HepG2 (cell line): ENCODE results near the gene TYW1B. TPM values are rescaled to one million over a fixed set of nuclear protein-coding genes. Genes with fewer than 3 reads are reported as not detected.
"Not testable (repeated sequence)": the region's sequence is repeated elsewhere in the genome, so short reads cannot be mapped to it uniquely, and the experiment has no call there.

Source experiments
- ATAC-seq: fragments of 200-7000 bp; cut with Tn5 transposase; 3 replicates; pipeline ENCODE4 v1.9.1; 2020; ENCODE audit warnings: mild to moderate bottlenecking, moderate library complexity
- BruUV-seq: library from RNA; stranded (reverse); fragments of 400-500 nt; replicated peaks from 2 replicates; lab custom pipeline; 2021; lab: Mats Ljungman, UMichigan
- CTCF ChIA-PET: fragments of 300-600 bp; formaldehyde crosslinking; extraction: SDS; loops from one replicate; lab custom pipeline; 2021; ENCODE audit warnings: low total read pairs, inconsistent platforms, low intra/inter-chr PET ratio; lab: Yijun Ruan, JAX
- POLR2A ChIA-PET: fragments of 350-600 bp; sonication (Branson Sonifier 250); formaldehyde crosslinking; loops from one replicate; lab custom pipeline; 2020; ENCODE audit warnings: antibody characterized with exemption, inconsistent platforms; lab: Yijun Ruan, JAX
- DNase-seq: peaks from one replicate; pipeline ENCODE4 v3.0.0-alpha.2; 2015; ENCODE audit warnings: low spot score
- FAIRE-seq: peaks from 3 replicates; lab custom pipeline; 2011; peaks lifted over from hg19 to GRCh38; lab: Jason Lieb, UNC
- H2AFZ ChIP-seq: one replicate; pipeline ENCODE4 v1.6.1; 2011; ENCODE audit warnings: low read length, inconsistent platforms
- H3K27ac ChIP-seq: fragments of 300-600 bp; 3 replicates; pipeline ENCODE4 v1.8.0; 2011; ENCODE audit warnings: mixed run types, mild to moderate bottlenecking, mixed read lengths, low read length, inconsistent platforms; ENCODE audit not compliant: insufficient read depth; ENCODE audit errors: extremely low read length
- H3K27me3 ChIP-seq, 2 experiments: fragments of 200-600 bp in 1 of 2; 2 replicates in 1 of 2; 3 replicates in 1 of 2; pipeline versions ENCODE4 v1.6.0 to v1.8.0; 2011; ENCODE audit warnings: low read length in 2 of 2, mild to moderate bottlenecking in 2 of 2, moderate library complexity in 2 of 2, inconsistent platforms in 1 of 2; ENCODE audit not compliant: insufficient read depth in 2 of 2, control insufficient read depth in 1 of 2
- H3K36me3 ChIP-seq, 2 experiments: fragments of 200-600 bp in 1 of 2; replicated peaks in 1 of 2; 2 replicates in 1 of 2; 3 replicates in 1 of 2; pipeline versions ENCODE4 v1.5.1 to v1.8.0; 2011; ENCODE audit warnings: low read length in 2 of 2, inconsistent platforms in 1 of 2; ENCODE audit not compliant: insufficient read depth in 2 of 2, control insufficient read depth in 1 of 2
- H3K4me1 ChIP-seq: 2 replicates; pipeline ENCODE4 v1.5.1; 2012; ENCODE audit warnings: low read length, inconsistent platforms; ENCODE audit not compliant: insufficient read depth
- H3K4me2 ChIP-seq: 2 replicates; pipeline ENCODE4 v1.6.0; 2011; ENCODE audit warnings: low read depth, low read length, inconsistent platforms
- H3K4me3 ChIP-seq, 3 experiments: fragments of 200-600 bp in 1 of 3; sonication (generic), shearing (Covaris generic) in 1 of 3; replicated peaks in 1 of 3; 2 replicates each; pipeline ENCODE4 v1.5.1; 2011 to 2016; ENCODE audit warnings: low read length in 3 of 3, inconsistent platforms in 2 of 3, low read depth in 2 of 3, mild to moderate bottlenecking in 2 of 3, control low read depth in 1 of 3, mixed read lengths in 1 of 3; ENCODE audit not compliant: insufficient read depth in 1 of 3
- H3K79me2 ChIP-seq: one replicate; pipeline ENCODE4 v1.6.1; 2011; ENCODE audit warnings: low read length, inconsistent platforms; ENCODE audit not compliant: insufficient read depth
- H3K9ac ChIP-seq: 2 replicates; pipeline ENCODE4 v1.6.0; 2011; ENCODE audit warnings: mild to moderate bottlenecking, low read depth, low read length, inconsistent platforms; ENCODE audit not compliant: insufficient read depth
- H3K9me3 ChIP-seq: 2 replicates; pipeline ENCODE4 v1.5.1; 2012; ENCODE audit warnings: mild to moderate bottlenecking, low read length
- H4K20me1 ChIP-seq: 2 replicates; pipeline ENCODE4 v1.6.0; 2011; ENCODE audit warnings: inconsistent platforms, mild to moderate bottlenecking, low read length, moderate library complexity; ENCODE audit not compliant: insufficient read depth
- WGBS: methylation state at CpG from one replicate; pipeline ENCODE4 v1.1.6; 2017; ENCODE audit warnings: low lambda C conversion rate; 5-methylcytosine and 5-hydroxymethylcytosine counted together
- in situ Hi-C: cut with HindIII; loops from 2 replicates; pipeline ENCODE4 v1.10.0; 2017; ENCODE audit warnings: low pct_unique_long_range_greater_than_20kb; ENCODE audit not compliant: extremely low pct_ligation_motif_present
- intact Hi-C: fragments of 100-400 bp; cut with micrococcal nuclease; formaldehyde crosslinking; loops from one replicate; pipeline ENCODE4 v1.10.0; 2022; ENCODE audit not compliant: unreplicated experiment
- polyA plus RNA-seq, 8 experiments: library from polyadenylated mRNA; depleted of rRNA in 3 of 8; stranded (reverse) in 7 of 8; unstranded in 1 of 8; fragments of >200 nt; fragmentation: Illumina TruSeq in 4 of 8; extraction: Trizol in 4 of 8; gene quantifications; 2 replicates each; pipeline versions ENCODE4 v1.2.1 to v1.2.3, GENCODE V29; 2011 to 2016; ENCODE audit warnings: low read depth in 4 of 8, missing spikeins in 1 of 8, mixed read lengths in 1 of 8; ENCODE audit not compliant: insufficient read depth in 1 of 8
- total RNA-seq, 5 experiments: library from RNA; depleted of rRNA; stranded (reverse); fragments of >200 nt; fragmentation: Illumina TruSeq; extraction: Trizol; gene quantifications; 2 replicates each; pipeline ENCODE4 v1.2.3, GENCODE V29; 2016; ENCODE audit warnings: low read depth in 1 of 5

TYW1B gene
- total and polyA plus RNA-seq, 2 of the 13 experiments (the other 11 are each of a cell fraction or from before 2014, with no cell fraction given), result 2.0 to 5.5 TPM

- H3K9me3 ChIP-seq, DNase-seq, H4K20me1 ChIP-seq, H3K79me2 ChIP-seq, H3K27me3 ChIP-seq, ATAC-seq, H3K4me3 ChIP-seq, CTCF ChIA-PET, in situ Hi-C loops, H3K9ac ChIP-seq, intact Hi-C loops, FAIRE-seq, H3K4me1 ChIP-seq, H3K27ac ChIP-seq, H3K36me3 ChIP-seq, H2AFZ ChIP-seq, POLR2A ChIA-PET, H3K4me2 ChIP-seq, BruUV-seq: not testable (repeated sequence)
- 96% methylated on average over 13 of the region's 13 CpGs for WGBS
Observed at GRCh38 chr7:72808511-72808910, 19.5 kb downstream of the TYW1B start.

- H3K27me3 ChIP-seq, in situ Hi-C loops, H3K9ac ChIP-seq, H3K27ac ChIP-seq, POLR2A ChIA-PET, H3K79me2 ChIP-seq, H2AFZ ChIP-seq, ATAC-seq, H3K4me2 ChIP-seq, CTCF ChIA-PET, DNase-seq, intact Hi-C loops, H4K20me1 ChIP-seq, FAIRE-seq, H3K4me3 ChIP-seq, H3K4me1 ChIP-seq, H3K36me3 ChIP-seq, BruUV-seq, H3K9me3 ChIP-seq: not testable (repeated sequence)
- WGBS, result 85% methylated on average over 6 of the region's 6 CpGs
Observed at GRCh38 chr7:72806851-72807250, 21.1 kb downstream of the TYW1B start.
